Fibroblast of lung (primary cell): ENCODE data around the gene LARP4B.

ENCODE experiments used
- EZH2 ChIP-seq: IDR thresholded peaks from 2 replicates; pipeline ENCODE4 v1.5.1; 2012; ENCODE audit warnings: low read length, control low read depth, mild to moderate bottlenecking; ENCODE audit errors: missing control alignments
- TF ChIP-seq, protein P1 (sequence below), 2 donors: IDR thresholded peaks in 1 of 2; conservative IDR thresholded peaks in 1 of 2; 1 replicate in 1 of 2; 2 replicates in 1 of 2; pipeline ENCODE4 v1.5.1; 2011 to 2012; ENCODE audit warnings: low read length in 2 of 2, control low read depth in 1 of 2, inconsistent platforms in 1 of 2, low read depth in 1 of 2, mild to moderate bottlenecking in 1 of 2

DNA sequence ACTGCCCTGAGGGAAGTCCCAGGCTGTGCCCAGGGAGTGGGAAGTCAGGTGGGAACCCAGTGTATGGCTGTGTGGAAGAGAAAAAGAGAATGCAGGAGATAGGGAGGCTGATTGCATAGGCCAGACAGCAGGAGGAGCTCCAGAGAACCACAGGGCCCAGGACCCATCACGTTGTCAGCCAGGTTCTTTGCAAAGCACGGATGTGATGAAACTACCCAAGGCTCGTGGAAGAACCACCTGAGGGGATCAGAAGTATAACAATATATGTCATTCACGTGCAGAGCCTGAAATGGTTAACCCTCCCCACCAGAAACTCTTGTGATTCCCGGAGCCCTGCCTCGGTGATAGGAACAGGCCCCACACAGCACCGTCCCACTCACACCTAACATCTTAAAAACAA is 83.6 kb downstream of the LARP4B start:
- TF ChIP-seq, protein P1, sequence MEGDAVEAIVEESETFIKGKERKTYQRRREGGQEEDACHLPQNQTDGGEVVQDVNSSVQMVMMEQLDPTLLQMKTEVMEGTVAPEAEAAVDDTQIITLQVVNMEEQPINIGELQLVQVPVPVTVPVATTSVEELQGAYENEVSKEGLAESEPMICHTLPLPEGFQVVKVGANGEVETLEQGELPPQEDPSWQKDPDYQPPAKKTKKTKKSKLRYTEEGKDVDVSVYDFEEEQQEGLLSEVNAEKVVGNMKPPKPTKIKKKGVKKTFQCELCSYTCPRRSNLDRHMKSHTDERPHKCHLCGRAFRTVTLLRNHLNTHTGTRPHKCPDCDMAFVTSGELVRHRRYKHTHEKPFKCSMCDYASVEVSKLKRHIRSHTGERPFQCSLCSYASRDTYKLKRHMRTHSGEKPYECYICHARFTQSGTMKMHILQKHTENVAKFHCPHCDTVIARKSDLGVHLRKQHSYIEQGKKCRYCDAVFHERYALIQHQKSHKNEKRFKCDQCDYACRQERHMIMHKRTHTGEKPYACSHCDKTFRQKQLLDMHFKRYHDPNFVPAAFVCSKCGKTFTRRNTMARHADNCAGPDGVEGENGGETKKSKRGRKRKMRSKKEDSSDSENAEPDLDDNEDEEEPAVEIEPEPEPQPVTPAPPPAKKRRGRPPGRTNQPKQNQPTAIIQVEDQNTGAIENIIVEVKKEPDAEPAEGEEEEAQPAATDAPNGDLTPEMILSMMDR (conservative IDR thresholded peaks at IDR 0.05 in 1 of 2, IDR thresholded peaks at IDR 0.05 in 1 of 2; ENCODE audit: low read depth in 1 of 2, low read length in 2 of 2), result no peak
- TF ChIP-seq EZH2, result no peak
